Measurements from ENCODE around the gene TMEM123. TPM values are rescaled to one million over a fixed set of nuclear protein-coding genes. Genes with fewer than 3 reads are reported as not detected.

The TMEM123 gene
- total RNA-seq, 1 donor from 2014 or later, result 107 TPM

DNA sequence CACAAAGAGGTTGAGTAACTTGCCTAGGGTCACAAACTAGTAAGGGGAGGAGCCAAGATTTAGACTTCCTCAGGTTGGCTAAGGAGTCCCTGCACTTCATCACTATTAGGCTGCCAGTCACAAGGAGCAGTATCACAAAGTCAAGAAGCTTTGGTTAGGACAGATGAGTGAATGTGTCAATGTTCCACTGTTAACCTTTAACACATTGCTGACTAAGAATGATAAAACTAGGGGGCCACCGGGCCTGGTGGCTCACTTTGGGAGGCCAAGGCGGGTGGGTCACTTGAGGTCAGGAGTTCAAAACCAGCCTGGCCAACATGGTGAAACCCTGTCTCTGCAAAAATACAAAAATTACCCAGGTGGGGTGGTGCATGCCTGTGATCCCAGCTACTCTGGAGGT, 32.0 kb downstream of the TMEM123 start:
- TF ChIP-seq, protein P1, sequence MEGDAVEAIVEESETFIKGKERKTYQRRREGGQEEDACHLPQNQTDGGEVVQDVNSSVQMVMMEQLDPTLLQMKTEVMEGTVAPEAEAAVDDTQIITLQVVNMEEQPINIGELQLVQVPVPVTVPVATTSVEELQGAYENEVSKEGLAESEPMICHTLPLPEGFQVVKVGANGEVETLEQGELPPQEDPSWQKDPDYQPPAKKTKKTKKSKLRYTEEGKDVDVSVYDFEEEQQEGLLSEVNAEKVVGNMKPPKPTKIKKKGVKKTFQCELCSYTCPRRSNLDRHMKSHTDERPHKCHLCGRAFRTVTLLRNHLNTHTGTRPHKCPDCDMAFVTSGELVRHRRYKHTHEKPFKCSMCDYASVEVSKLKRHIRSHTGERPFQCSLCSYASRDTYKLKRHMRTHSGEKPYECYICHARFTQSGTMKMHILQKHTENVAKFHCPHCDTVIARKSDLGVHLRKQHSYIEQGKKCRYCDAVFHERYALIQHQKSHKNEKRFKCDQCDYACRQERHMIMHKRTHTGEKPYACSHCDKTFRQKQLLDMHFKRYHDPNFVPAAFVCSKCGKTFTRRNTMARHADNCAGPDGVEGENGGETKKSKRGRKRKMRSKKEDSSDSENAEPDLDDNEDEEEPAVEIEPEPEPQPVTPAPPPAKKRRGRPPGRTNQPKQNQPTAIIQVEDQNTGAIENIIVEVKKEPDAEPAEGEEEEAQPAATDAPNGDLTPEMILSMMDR (IDR thresholded peaks at IDR 0.05), result no peak
- no peak for DNase-seq (ENCODE audit: low spot score in 2 of 2)
- Histone ChIP-seq H3K4me1 (no peaks in the 10 kb centered on the region), H3K4me3 (no peak overlapping the region), H3K9me3 (peaks cover 0 to 7% of the 10 kb centered on the region in 2 donors), H3K36me3 (no peaks in the 10 kb centered on the region), H3K27ac (no peak overlapping the region), H3K27me3 (no peaks in the 10 kb centered on the region)
- intact Hi-C loops (cut with DNase I), result no loop called here

DNA sequence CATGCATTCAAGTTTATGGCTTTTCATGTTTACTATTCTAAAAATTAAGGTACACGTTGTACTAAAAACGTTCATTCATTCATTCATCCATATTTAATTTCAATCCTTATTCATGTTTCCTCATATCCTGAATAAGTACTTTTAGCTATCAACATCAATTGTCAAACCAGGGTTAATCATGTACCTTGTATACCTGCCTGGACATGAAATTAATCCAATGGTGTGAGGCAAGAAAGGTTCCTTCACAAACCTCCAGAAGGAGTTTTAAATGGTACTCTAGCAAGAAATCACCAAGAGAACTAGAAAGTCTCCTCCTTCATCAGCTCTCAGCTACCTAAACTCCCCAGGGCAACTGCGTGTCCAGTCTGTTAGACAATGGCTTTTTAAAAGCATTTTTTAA, 33.4 kb downstream of the TMEM123 start:
- DNase-seq (ENCODE audit: low spot score in 2 of 2), result no peak
- Histone ChIP-seq H3K36me3 (no peaks in the 10 kb centered on the region), H3K9me3 (peaks cover 0 to 7% of the 10 kb centered on the region in 2 donors), H3K27ac (no peak overlapping the region), H3K4me3 (no peak overlapping the region), H3K4me1 (no peaks in the 10 kb centered on the region), H3K27me3 (no peaks in the 10 kb centered on the region)
- TF ChIP-seq, protein P1 (IDR thresholded peaks at IDR 0.05), result no peak
- intact Hi-C loops (cut with DNase I), result no loop called here

DNA sequence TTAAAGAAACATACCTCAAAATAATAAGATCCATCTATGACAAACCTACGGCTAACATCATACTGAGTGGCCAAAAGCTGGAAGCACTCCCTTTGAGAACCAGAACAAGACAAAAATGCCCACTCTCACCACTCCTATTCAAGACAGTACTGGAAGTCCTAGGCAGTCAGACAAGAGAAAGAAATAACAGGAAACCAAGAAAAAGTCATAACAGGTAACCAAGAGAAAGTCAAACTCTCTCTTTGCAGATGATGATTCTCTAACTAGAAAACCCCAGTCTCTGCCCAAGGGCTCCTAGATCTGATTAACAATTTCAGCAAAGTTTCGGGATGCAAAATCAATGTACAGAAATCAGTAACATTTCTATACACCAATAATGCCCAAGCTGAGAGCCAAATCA, 35.6 kb downstream of the TMEM123 start:
- Histone ChIP-seq H3K4me3 (no peak overlapping the region), H3K27me3 (no peaks in the 10 kb centered on the region), H3K36me3 (no peaks in the 10 kb centered on the region), H3K9me3 (peaks cover 0 to 7% of the 10 kb centered on the region in 2 donors), H3K27ac (no peak overlapping the region), H3K4me1 (no peaks in the 10 kb centered on the region)
- no peak for DNase-seq (ENCODE audit: low spot score in 2 of 2)
- intact Hi-C loops (cut with DNase I), result no loop called here
- TF ChIP-seq, protein P1 (IDR thresholded peaks at IDR 0.05), result no peak

DNA sequence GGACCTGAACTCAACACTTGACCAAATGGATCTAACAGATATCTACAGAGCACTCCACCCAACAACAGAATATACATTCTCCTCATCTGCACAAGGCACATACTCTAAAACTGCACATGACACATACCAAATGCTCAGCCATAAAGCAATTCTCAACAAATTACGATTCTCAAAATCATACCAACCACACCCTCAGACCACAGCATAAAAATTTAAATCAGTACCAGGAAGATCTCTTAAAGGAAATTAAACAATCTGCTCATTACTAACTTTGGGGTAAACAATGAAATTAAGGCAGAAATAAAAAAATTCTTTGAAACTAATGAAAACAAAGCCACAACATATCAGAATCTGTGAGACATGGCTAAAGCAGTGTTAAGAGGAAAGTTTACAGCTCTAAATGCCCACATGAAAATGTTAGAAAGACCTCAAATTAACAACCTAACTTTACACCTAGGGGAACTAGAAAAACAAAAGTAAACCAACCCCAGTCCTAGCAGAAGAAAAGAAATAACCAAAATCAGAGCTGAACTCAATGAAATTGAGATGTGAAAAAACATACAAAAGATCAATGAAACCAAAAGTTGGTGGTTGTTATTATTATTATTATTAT, 37.2 kb downstream of the TMEM123 start:
- Histone ChIP-seq H3K36me3 (no peaks in the 10 kb centered on the region), H3K4me3 (no peak overlapping the region), H3K4me1 (no peaks in the 10 kb centered on the region), H3K27me3 (no peaks in the 10 kb centered on the region), H3K27ac (no peak overlapping the region), H3K9me3 (peaks cover 0 to 7% of the 10 kb centered on the region in 2 donors)
- DNase-seq (ENCODE audit: low spot score in 2 of 2), result no peak
- intact Hi-C loops (cut with DNase I), result no loop called here
- TF ChIP-seq, protein P1 (IDR thresholded peaks at IDR 0.05), result no peak

DNA sequence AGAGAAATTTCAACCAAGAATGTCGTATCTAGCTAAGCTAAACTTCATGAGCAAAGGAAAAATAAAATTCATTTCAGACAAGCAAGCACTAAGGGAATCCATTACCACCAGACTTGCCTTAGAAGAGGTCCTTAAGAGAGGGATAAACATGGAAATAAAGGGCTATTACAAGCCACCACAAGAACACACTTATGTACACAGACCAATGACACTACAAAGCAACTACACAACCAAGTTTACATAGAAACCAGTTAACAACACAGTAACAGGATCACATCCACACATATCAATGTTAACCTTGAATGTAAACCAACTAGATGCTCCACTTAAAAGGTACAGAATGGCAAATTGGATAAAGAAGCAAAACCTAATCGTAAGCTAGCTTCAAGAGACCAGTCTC, 38.0 kb downstream of the TMEM123 start:
- H3K27ac ChIP-seq, result no peak overlapping the region

More for the DNA sequence above, 38.0 kb downstream of the TMEM123 start:
- Histone ChIP-seq H3K9me3 (peaks cover 0 to 7% of the 10 kb centered on the region in 2 donors), H3K4me3 (no peak overlapping the region), H3K4me1 (no peaks in the 10 kb centered on the region), H3K27me3 (no peaks in the 10 kb centered on the region), H3K36me3 (peaks cover 0 to under 1% of the 10 kb centered on the region in 2 donors)
- TF ChIP-seq, protein P1 (IDR thresholded peaks at IDR 0.05), result no peak
- no peak for DNase-seq (ENCODE audit: low spot score in 2 of 2)
- intact Hi-C loops (cut with DNase I), result no loop called here
